HG02588 (cell line): ENCODE data around the gene GCNA.
A peak's percentile ranks its signal among the peaks of the same experiment; 100 is the strongest.
"Not testable (repeated sequence)": the region's sequence is repeated elsewhere in the genome, so short reads cannot be mapped to it uniquely, and the experiment has no call there.

Source experiments
- ATAC-seq: cut with Tn5 transposase; IDR thresholded peaks from one replicate; pipeline ENCODE4 v1.9.1; 2021; ENCODE audit warnings: mild to moderate bottlenecking, moderate library complexity; ENCODE audit not compliant: unreplicated experiment

Gene GCNA

GRCh38 chrX:71637253-71637618 is 59.0 kb downstream of the GCNA start:
- ATAC-seq = no peak

DNA sequence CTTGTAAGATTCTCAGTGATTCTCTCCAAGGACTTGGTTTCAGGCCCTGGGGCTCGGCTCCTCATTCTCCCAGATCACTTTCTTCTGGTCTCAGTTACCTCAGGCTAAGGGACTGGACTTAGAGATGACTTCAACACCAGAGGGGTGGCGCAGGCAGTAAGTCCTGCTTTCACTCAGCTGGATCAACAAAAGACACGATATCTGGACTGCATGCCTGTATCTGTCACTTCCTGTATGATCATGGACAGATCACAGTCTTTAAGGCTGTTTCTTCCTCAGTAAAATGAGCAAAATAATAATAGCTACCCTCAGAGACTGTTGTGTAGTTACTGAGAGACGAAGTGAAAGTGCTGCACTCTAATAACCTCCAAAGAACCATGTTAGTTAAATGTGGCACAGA is 59.6 kb downstream of the GCNA start:
- ATAC-seq = no peak

DNA sequence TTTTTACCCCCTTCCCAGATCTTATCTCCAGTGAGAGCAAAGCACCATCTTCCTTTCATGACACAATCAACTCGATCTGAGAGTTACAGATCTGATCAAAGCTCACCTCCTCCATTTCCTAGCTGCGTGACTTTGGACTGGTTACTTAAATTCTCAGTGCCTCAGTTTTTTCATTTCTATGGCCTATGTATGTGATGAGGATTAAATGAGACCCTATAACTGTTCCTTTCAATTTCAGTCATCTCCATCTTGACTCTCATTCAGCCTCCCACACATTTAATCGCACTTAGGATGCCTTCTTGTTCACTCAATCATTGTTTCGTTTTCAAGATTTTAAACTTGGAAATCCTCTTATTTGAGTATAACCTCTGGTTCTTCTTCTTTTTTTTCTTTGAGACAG is 60.2 kb downstream of the GCNA start:
- no peak for ATAC-seq

GRCh38 chrX:71640002-71640401 is 61.8 kb downstream of the GCNA start:
- ATAC-seq = no peak

DNA sequence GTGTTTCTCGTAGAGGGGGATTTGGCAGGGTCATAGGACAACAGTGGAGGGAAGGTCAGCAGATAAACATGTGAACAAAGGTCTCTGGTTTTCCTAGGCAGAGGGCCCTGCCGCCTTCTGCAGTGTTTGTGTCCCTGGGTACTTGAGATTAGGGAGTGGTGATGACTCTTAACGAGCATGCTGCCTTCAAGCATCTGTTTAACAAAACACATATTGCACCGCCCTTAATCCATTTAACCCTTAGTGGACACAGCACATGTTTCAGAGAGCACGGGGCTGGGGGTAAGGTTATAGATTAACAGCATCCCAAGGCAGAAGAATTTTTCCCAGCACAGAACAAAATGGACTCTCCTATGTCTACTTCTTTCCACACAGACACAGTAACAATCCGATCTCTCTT is 66.2 kb downstream of the GCNA start:
- ATAC-seq = not testable (repeated sequence)

GRCh38 chrX:71650333-71650969 is 72.2 kb downstream of the GCNA start:
- peak; percentile 76 for ATAC-seq

DNA sequence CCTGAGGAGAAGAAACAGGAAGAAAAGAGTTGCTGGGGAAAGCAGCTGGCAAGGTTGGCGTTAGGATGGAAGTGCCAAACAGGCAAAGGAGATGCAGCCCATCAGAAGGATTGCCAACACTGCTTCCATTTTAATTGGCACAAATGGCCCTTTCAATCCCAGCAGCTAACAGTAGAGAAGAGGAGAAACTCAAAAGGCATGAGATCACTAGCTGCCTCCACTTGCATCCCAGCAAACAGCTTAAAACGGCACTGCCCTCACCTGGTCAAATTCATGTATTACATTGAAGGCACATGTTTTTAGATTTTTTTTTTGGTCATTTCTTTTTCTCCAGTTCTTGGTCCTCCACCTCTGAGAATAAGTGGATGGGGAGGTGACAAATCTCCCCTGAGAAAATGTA is 74.2 kb downstream of the GCNA start:
- ATAC-seq = no peak

DNA sequence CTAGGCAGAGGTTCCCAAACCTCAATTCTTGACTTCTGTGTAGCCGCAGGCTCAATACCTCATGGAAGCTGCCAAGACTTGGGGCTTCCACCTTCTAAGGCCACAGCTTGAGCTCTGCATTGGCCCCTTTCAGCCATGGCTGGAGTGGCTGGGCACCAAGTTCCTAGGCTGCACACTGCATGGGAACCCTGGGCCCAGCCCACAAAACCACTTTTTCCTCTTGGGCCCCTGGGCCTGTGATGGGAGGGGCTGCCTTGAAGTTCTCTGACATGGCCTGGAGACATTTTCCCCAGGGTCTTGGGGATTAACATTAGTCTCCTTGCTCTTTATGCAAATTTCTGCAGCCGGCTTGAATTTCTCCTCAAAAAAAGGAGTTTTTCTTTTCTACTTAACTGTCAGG is 75.1 kb downstream of the GCNA start:
- no peak for ATAC-seq

DNA sequence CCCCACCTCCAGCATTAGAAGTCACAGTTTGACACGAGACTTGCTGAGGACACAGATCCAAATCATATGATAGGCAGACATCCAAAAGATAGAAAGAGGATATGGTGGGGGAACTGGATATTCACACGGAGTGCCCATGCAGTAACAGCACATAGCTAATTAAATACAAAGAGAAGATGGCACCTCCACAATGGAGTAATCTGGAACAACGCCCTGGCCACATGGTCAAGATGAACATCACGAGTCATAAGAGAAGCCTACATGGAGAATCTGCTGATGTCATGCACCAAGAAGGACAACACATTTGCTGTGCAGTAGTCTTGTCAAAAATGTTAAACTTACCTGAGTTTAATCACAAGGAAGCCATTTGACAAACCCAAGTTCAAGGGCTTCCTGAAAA is 79.0 kb downstream of the GCNA start:
- ATAC-seq = no peak

GRCh38 chrX:71659342-71659741 is 81.1 kb downstream of the GCNA start:
- ATAC-seq = no peak

- no peak for ATAC-seq
Observed at GRCh38 chrX:71659959-71660358, 81.7 kb downstream of the GCNA start.

DNA sequence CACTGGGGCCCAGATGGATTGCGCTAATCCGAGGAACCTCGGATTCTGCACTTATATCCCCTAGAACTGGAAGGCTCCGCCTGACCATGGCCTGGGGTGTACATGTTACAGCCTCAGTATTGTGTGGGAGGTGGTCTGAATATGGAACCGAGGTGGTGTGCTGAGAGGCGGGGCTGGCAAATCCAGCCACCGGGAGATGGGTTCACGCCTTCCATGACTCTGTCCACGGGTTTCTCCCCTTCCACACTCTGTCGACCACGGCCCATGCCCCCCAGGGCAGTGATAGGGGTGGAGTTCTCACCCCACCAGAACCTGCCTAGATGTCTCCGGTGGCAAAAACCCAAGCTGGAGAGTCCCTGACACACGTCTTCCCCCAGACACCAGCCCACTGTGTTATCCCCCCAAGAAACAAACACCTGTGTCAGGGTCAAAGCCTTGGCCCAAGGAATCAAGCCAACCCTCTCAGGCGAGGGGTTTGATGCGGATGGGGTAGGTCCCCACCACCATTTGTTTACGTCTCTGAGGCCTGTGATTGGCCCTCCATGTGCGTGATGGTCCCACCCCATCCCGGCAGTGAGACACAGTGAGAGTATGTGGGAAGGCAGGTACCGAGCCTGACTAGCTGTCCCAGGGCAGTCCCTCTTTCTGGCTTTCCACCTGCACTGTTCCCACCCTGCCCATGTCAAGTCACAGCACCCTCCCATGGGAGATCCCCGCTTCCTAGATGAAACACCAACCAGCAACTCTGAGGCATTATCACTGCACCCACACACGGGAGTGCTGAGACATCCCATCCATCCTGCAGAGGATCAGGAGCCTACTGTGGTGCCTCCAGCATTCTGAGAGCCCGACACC is 82.6 kb downstream of the GCNA start:
- no peak for ATAC-seq

- ATAC-seq = no peak
Observed at GRCh38 chrX:71661919-71662318, 83.7 kb downstream of the GCNA start.

- ATAC-seq = not testable (repeated sequence)
Observed at GRCh38 chrX:71662654-71663053, 84.4 kb downstream of the GCNA start.
